ENCODE measurements around the gene CNBD2. TPM values are rescaled to one million over a fixed set of nuclear protein-coding genes. Genes with fewer than 3 reads are reported as not detected.
"Not testable (repeated sequence)": the region's sequence is repeated elsewhere in the genome, so short reads cannot be mapped to it uniquely, and the experiment has no call there.

Gene CNBD2
- total RNA-seq, 1 donor from 2014 or later, result 2.1 TPM

DNA sequence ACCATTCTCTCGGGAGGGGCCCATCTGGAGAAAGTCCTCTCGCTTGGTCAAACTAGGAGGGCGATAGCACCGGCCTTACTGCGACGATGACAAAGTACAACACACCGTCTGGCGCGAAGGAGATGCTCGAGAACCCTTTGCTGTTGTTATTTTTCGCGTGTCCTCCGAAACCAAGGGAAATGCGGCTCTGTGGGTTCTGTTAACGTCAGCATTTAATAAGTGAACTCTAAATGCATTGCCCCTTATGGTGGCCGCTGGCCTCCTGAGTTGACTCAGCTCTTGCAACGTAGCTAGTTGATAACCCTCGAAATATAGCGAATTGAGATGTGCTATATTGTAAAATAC lies 13.5 kb upstream of the CNBD2 start:
- no peak for DNase-seq (ENCODE audit: low read depth)
- TF ChIP-seq, protein P1, sequence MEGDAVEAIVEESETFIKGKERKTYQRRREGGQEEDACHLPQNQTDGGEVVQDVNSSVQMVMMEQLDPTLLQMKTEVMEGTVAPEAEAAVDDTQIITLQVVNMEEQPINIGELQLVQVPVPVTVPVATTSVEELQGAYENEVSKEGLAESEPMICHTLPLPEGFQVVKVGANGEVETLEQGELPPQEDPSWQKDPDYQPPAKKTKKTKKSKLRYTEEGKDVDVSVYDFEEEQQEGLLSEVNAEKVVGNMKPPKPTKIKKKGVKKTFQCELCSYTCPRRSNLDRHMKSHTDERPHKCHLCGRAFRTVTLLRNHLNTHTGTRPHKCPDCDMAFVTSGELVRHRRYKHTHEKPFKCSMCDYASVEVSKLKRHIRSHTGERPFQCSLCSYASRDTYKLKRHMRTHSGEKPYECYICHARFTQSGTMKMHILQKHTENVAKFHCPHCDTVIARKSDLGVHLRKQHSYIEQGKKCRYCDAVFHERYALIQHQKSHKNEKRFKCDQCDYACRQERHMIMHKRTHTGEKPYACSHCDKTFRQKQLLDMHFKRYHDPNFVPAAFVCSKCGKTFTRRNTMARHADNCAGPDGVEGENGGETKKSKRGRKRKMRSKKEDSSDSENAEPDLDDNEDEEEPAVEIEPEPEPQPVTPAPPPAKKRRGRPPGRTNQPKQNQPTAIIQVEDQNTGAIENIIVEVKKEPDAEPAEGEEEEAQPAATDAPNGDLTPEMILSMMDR (conservative IDR thresholded peaks at IDR 0.05; ENCODE audit: low read depth, low read length), result no peak
- peak overlapping the region; percentile 70 for H3K4me3 ChIP-seq (ENCODE audit: low read depth, low read length)

GRCh38 chr20:35956616-35957015 lies 11.8 kb upstream of the CNBD2 start:
- no peak overlapping the region for H3K4me3 ChIP-seq (ENCODE audit: low read depth, low read length)
- TF ChIP-seq, protein P1 (conservative IDR thresholded peaks at IDR 0.05; ENCODE audit: low read depth, low read length), result no peak
- DNase-seq (ENCODE audit: low read depth), result no peak

GRCh38 chr20:35959291-35959690 lies 9.1 kb upstream of the CNBD2 start:
- DNase-seq (ENCODE audit: low read depth); H3K4me3 ChIP-seq (ENCODE audit: low read depth, low read length): not testable (repeated sequence)

GRCh38 chr20:35963878-35964277 lies 4.5 kb upstream of the CNBD2 start:
- TF ChIP-seq, protein P1 (conservative IDR thresholded peaks at IDR 0.05; ENCODE audit: low read depth, low read length), result no peak
- no peak for DNase-seq (ENCODE audit: low read depth)

GRCh38 chr20:35968930-35969329 lies 540 bp downstream of the CNBD2 start:
- H3K4me3 ChIP-seq (ENCODE audit: low read depth, low read length), result no peak overlapping the region
- TF ChIP-seq, protein P1 (conservative IDR thresholded peaks at IDR 0.05; ENCODE audit: low read depth, low read length), result no peak
- DNase-seq (ENCODE audit: low read depth), result no peak

More at GRCh38 chr20:35963878-35964277, 4.5 kb upstream of the CNBD2 start:
- no peak overlapping the region for H3K4me3 ChIP-seq (ENCODE audit: low read depth, low read length)

GRCh38 chr20:35971981-35972380 lies 3.6 kb downstream of the CNBD2 start:
- TF ChIP-seq, protein P1 (conservative IDR thresholded peaks at IDR 0.05; ENCODE audit: low read depth, low read length), result no peak
- no peak overlapping the region for H3K4me3 ChIP-seq (ENCODE audit: low read depth, low read length)
- no peak for DNase-seq (ENCODE audit: low read depth)

- H3K4me3 ChIP-seq (ENCODE audit: low read depth, low read length), result no peak overlapping the region
- TF ChIP-seq, protein P1 (conservative IDR thresholded peaks at IDR 0.05; ENCODE audit: low read depth, low read length), result no peak
- DNase-seq (ENCODE audit: low read depth), result no peak
Measured at GRCh38 chr20:35972462-35972861, 4.1 kb downstream of the CNBD2 start.

- no peak for DNase-seq (ENCODE audit: low read depth)
- no peak overlapping the region for H3K4me3 ChIP-seq (ENCODE audit: low read depth, low read length)
- TF ChIP-seq, protein P1 (conservative IDR thresholded peaks at IDR 0.05; ENCODE audit: low read depth, low read length), result no peak
Measured at GRCh38 chr20:35974256-35974655, 5.9 kb downstream of the CNBD2 start.
